Measurements from ENCODE around the gene GLB1L3.

- TF ChIP-seq CTCF (IDR thresholded peaks at IDR 0.05), result no peak
- TF ChIP-seq POLR2A (IDR thresholded peaks at IDR 0.05), result no peak
Observed at GRCh38 chr11:134358165-134358855, 82.1 kb downstream of the GLB1L3 start.

Measured in lower leg skin (tissue), 3 donors.